Gastroesophageal sphincter (tissue), 3 donors: ENCODE data around the gene RPL27A.

ENCODE experiments used
- EP300 ChIP-seq: sonication (generic); formaldehyde crosslinking; IDR thresholded peaks from one replicate; pipeline ENCODE4 v1.6.1; 2017; ENCODE audit warnings: antibody characterized with exemption, mild to moderate bottlenecking
- POLR2A ChIP-seq, 2 donors: fragments of 450-650 bp; IDR thresholded peaks; one replicate each; pipeline ENCODE4 v1.6.1; 2017; ENCODE audit warnings: antibody characterized with exemption in 2 of 2, mild to moderate bottlenecking in 2 of 2, moderate library complexity in 1 of 2
- POLR2AphosphoS5 ChIP-seq: sonication (generic); formaldehyde crosslinking; IDR thresholded peaks from one replicate; pipeline ENCODE4 v1.6.1; 2017; ENCODE audit warnings: antibody characterized with exemption
- TF ChIP-seq, protein P1 (sequence below), 4 experiments: fragments of 200-600 bp in 2 of 4; fragments of 450-650 bp in 2 of 4; sonication (generic) in 1 of 4; IDR thresholded peaks; one replicate each; pipeline ENCODE4 v1.5.1; 2017 to 2019; ENCODE audit warnings: antibody characterized with exemption in 4 of 4, mild to moderate bottlenecking in 2 of 4, moderate library complexity in 2 of 4

DNA sequence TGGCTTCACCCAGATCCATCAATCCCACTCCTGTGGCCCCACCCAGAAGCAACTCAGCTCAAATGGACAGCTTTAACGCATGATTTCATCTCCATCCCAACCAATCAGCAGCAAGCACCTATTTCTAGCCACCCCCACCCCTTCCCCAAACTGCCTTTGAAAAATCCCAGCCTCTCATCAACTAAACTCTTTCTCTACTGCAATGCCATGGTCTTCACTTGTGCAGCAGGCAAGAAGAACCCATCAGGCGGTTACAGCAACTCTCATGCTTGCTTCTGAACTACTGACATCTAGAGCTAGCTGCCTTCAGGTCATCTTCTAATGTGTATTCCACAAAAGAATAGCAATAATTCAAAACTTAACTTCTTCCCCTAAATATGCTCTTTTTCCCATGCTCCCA, 46.5 kb upstream of the RPL27A start:
- TF ChIP-seq POLR2A (IDR thresholded peaks at IDR 0.05) (no peak), EP300 (no peak), POLR2AphosphoS5 (no peak)
- TF ChIP-seq, protein P1, sequence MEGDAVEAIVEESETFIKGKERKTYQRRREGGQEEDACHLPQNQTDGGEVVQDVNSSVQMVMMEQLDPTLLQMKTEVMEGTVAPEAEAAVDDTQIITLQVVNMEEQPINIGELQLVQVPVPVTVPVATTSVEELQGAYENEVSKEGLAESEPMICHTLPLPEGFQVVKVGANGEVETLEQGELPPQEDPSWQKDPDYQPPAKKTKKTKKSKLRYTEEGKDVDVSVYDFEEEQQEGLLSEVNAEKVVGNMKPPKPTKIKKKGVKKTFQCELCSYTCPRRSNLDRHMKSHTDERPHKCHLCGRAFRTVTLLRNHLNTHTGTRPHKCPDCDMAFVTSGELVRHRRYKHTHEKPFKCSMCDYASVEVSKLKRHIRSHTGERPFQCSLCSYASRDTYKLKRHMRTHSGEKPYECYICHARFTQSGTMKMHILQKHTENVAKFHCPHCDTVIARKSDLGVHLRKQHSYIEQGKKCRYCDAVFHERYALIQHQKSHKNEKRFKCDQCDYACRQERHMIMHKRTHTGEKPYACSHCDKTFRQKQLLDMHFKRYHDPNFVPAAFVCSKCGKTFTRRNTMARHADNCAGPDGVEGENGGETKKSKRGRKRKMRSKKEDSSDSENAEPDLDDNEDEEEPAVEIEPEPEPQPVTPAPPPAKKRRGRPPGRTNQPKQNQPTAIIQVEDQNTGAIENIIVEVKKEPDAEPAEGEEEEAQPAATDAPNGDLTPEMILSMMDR (IDR thresholded peaks at IDR 0.05), result no peak
